Glutamatergic neuron (in vitro differentiated cells): ENCODE data around the gene ZFP91. TPM values are rescaled to one million over a fixed set of nuclear protein-coding genes. Genes with fewer than 3 reads are reported as not detected.

ENCODE experiments used
- DNase-seq: peaks from one replicate; pipeline ENCODE4 v3.0.0; 2022
- H3K27ac Mint-ChIP-seq: one replicate; pipeline ENCODE4 v1.8.0; 2020; ENCODE audit warnings: mild to moderate bottlenecking, mixed read lengths, inconsistent platforms; ENCODE audit not compliant: unreplicated experiment
- H3K27me3 Mint-ChIP-seq: one replicate; pipeline ENCODE4 v1.8.0; 2020; ENCODE audit warnings: mild to moderate bottlenecking, moderate library complexity, mixed read lengths, inconsistent platforms; ENCODE audit not compliant: unreplicated experiment
- H3K36me3 Mint-ChIP-seq: one replicate; pipeline ENCODE4 v1.8.0; 2020; ENCODE audit warnings: mild to moderate bottlenecking, mixed read lengths, inconsistent platforms; ENCODE audit not compliant: unreplicated experiment
- H3K4me1 Mint-ChIP-seq: one replicate; pipeline ENCODE4 v1.8.0; 2020; ENCODE audit warnings: mild to moderate bottlenecking, low read depth, mixed read lengths, inconsistent platforms; ENCODE audit not compliant: unreplicated experiment
- H3K4me3 Mint-ChIP-seq: one replicate; pipeline ENCODE4 v1.8.0; 2020; ENCODE audit warnings: mild to moderate bottlenecking, mixed read lengths, inconsistent platforms; ENCODE audit not compliant: unreplicated experiment
- H3K9me3 Mint-ChIP-seq: one replicate; pipeline ENCODE4 v1.8.0; 2020; ENCODE audit warnings: mild to moderate bottlenecking, moderate library complexity, mixed read lengths, inconsistent platforms; ENCODE audit not compliant: unreplicated experiment
- total RNA-seq: library from RNA; stranded (reverse); fragmentation: NEBNext Ultra II Directional; extraction: Animal tissue kit (Norgen Biotek cat#: 25700); gene quantifications from one replicate; pipeline ENCODE4 v1.2.1, GENCODE V29; 2021; ENCODE audit not compliant: unreplicated experiment
- TF ChIP-seq, protein P1 (sequence below): fragments of 200-600 bp; sonication (generic); IDR thresholded peaks from one replicate; pipeline ENCODE4 v1.5.0; 2021; ENCODE audit not compliant: partially characterized antibody, unreplicated experiment

ZFP91 gene
- total RNA-seq, 1 donor from 2014 or later = 44.3 TPM

DNA sequence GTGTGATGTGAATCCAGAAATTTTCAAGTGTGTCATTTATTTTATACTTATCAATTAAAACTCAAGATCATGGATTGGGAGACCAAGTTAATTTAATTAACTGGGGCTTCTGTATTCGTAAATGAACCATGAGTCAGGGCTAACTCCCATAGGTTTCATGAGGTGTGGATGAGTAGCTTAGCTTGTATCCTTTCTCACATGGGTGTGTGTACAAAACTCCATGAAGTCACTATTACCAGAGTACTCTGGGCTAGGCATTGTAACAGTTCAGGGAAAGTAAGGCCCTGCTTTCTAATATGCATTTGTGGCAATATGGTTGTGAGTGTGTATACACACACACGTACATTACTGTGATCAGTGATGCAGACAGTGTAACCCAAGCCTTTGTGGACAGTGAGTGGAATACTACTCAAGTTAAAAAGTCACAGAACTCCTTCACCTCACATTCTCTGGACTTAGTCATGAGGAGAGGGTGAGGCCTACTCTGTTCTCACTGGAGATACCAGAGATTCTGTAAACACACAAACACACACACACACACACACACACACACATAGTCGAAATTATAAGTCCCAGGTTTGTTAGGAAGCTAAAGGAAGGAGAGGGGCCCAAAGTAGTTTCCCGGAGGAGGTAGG is 47.1 kb downstream of the ZFP91 start:
- H3K27me3 Mint-ChIP-seq = no peaks in the 10 kb centered on the region
- no peaks in the 10 kb centered on the region for H3K36me3 Mint-ChIP-seq
- no peak for DNase-seq
- no peaks in the 10 kb centered on the region for H3K9me3 Mint-ChIP-seq
- no peak overlapping the region for H3K4me3 Mint-ChIP-seq
- no peak overlapping the region for H3K27ac Mint-ChIP-seq
- TF ChIP-seq, protein P1, sequence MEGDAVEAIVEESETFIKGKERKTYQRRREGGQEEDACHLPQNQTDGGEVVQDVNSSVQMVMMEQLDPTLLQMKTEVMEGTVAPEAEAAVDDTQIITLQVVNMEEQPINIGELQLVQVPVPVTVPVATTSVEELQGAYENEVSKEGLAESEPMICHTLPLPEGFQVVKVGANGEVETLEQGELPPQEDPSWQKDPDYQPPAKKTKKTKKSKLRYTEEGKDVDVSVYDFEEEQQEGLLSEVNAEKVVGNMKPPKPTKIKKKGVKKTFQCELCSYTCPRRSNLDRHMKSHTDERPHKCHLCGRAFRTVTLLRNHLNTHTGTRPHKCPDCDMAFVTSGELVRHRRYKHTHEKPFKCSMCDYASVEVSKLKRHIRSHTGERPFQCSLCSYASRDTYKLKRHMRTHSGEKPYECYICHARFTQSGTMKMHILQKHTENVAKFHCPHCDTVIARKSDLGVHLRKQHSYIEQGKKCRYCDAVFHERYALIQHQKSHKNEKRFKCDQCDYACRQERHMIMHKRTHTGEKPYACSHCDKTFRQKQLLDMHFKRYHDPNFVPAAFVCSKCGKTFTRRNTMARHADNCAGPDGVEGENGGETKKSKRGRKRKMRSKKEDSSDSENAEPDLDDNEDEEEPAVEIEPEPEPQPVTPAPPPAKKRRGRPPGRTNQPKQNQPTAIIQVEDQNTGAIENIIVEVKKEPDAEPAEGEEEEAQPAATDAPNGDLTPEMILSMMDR = no peak
- H3K4me1 Mint-ChIP-seq = no peaks in the 10 kb centered on the region

DNA sequence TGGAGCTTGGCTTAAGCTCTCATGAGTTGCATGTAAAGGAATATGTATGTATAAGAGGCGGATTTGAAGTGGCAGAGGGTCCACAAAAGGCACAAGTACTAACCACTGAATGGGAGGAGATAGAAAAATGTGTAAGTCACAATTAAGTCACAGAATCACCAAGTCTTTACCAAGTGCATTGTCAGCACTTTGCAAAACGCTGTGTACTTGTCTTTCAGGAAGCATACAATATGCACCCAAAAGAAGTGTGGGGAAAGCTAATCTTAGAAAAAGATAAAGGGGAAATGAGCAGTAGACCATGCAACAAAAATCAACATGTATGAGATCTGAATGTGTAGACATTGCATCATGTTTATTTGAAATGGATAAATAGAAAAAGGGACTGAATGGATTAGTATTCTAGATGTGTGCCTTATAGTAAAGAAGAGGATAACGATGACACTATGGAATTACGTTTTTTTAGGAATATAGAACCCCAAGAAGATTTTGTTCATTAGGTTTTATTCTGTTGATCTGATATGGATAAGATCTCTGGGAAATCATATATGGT is 48.1 kb downstream of the ZFP91 start:
- H3K4me1 Mint-ChIP-seq = no peaks in the 10 kb centered on the region

DNA sequence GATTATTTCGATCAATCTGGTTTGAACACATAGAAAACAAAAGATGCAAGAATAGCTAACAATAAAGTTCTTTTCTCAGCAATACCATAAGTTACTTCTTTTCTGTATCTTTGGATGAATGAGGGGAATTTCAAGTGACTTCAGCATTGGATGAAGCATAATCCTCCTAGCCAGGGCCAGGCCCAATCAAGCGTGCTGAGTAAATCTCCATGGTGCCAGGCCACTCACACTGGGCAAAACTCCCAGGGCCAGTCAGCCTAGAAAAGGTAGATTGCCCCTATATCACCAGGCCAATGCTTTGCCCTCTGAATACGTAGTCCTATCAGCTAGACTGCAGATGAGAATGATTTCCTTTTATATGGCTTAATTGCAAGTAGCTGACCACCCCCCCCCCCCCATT is 49.6 kb downstream of the ZFP91 start:
- H3K27ac Mint-ChIP-seq = no peak overlapping the region
- H3K9me3 Mint-ChIP-seq = no peaks in the 10 kb centered on the region
- H3K27me3 Mint-ChIP-seq = no peaks in the 10 kb centered on the region
- no peak overlapping the region for H3K4me3 Mint-ChIP-seq
- no peak for DNase-seq
- TF ChIP-seq, protein P1 = no peak
- H3K4me1 Mint-ChIP-seq = no peaks in the 10 kb centered on the region
- no peaks in the 10 kb centered on the region for H3K36me3 Mint-ChIP-seq

More for the DNA sequence above, 48.1 kb downstream of the ZFP91 start:
- TF ChIP-seq, protein P1 = no peak
- Mint-ChIP-seq H3K27me3 (no peaks in the 10 kb centered on the region), H3K9me3 (no peaks in the 10 kb centered on the region), H3K36me3 (no peaks in the 10 kb centered on the region), H3K27ac (no peak overlapping the region), H3K4me3 (no peak overlapping the region)
- DNase-seq = no peak

DNA sequence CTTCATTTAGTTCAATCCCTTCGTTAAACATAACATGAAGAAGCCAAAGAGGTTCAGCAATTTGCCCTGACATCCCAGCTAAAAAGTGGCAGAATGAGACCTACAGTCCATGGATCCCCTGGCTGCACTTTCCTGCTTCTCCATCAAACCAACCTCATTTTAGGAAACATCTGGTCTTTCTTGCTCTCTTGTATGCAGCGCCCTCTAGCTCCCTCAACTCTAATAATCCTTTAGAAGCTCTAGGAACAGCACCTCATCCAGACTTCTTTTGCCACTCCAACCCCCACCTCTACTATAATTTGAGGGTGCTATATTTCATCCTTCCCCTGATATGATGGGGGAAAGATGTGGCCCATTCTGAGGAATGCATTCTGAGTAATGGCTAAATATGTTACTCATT is 51.0 kb downstream of the ZFP91 start:
- H3K4me3 Mint-ChIP-seq = no peak overlapping the region

DNA sequence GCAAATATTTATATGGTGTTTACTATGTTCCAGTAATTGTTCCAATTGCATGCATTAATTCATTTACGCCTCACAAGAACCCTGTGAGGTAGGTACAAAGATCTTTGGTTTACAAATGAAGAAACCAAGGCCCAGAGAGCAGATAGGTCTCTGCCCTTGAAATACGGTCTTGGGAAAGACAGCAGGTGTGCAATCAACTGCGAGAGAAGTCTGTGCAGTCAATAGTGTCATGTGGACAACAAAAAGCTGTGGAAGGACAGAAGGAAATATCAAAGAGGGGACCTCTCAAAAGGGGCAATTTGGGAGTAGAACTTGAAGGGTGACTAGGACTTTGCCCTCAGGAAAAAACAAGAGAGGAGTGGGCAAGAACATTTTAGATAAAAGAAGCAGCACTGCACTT is 52.5 kb downstream of the ZFP91 start:
- no peaks in the 10 kb centered on the region for H3K9me3 Mint-ChIP-seq
- H3K27me3 Mint-ChIP-seq = no peaks in the 10 kb centered on the region
- H3K27ac Mint-ChIP-seq = no peak overlapping the region
- TF ChIP-seq, protein P1 = no peak
- no peak for DNase-seq
- no peaks in the 10 kb centered on the region for H3K36me3 Mint-ChIP-seq
- H3K4me1 Mint-ChIP-seq = no peaks in the 10 kb centered on the region
- no peak overlapping the region for H3K4me3 Mint-ChIP-seq

More for the DNA sequence above, 51.0 kb downstream of the ZFP91 start:
- no peaks in the 10 kb centered on the region for H3K36me3 Mint-ChIP-seq
- TF ChIP-seq, protein P1 = peak; percentile 26
- H3K9me3 Mint-ChIP-seq = no peaks in the 10 kb centered on the region
- H3K27me3 Mint-ChIP-seq = no peaks in the 10 kb centered on the region
- DNase-seq = no peak
- H3K27ac Mint-ChIP-seq = no peak overlapping the region
- H3K4me1 Mint-ChIP-seq = no peaks in the 10 kb centered on the region
